PFSK-1 (cell line): ENCODE results near the gene TEX44.

Source experiments
- FOXP2 ChIP-seq: optimal IDR thresholded peaks from 2 replicates; pipeline ENCODE3; 2011; ENCODE audit warnings: borderline replicate concordance, control low read depth, inconsistent platforms; ENCODE audit not compliant: insufficient read depth; ENCODE audit errors: extremely low read length, extremely low read depth
- POLR2AphosphoS5 ChIP-seq: IDR thresholded peaks from 2 replicates; pipeline ENCODE4 v1.6.1; 2012; ENCODE audit warnings: low read depth, mild to moderate bottlenecking, control low read depth, low read length, moderate library complexity
- REST ChIP-seq, 2 experiments: IDR thresholded peaks; 2 replicates each; pipeline versions ENCODE4 v1.6.1 to v1.8.0; 2011 to 2012; ENCODE audit warnings: low read depth in 2 of 2, low read length in 2 of 2, control low read depth in 1 of 2, inconsistent platforms in 1 of 2, mild to moderate bottlenecking in 1 of 2, moderate library complexity in 1 of 2; ENCODE audit not compliant: insufficient read depth in 1 of 2
- SIN3A ChIP-seq: IDR thresholded peaks from 2 replicates; pipeline ENCODE4 v1.6.1; 2012; ENCODE audit warnings: mild to moderate bottlenecking, low read length, moderate library complexity, borderline replicate concordance; ENCODE audit not compliant: insufficient read depth
- TAF1 ChIP-seq: IDR thresholded peaks from 2 replicates; pipeline ENCODE4 v1.6.1; 2012; ENCODE audit warnings: low read length, control low read depth, borderline replicate concordance; ENCODE audit not compliant: insufficient read depth

Gene TEX44

GRCh38 chr2:231549446-231550239 lies 43.0 kb upstream of the TEX44 start:
- TF ChIP-seq FOXP2, result no peak
- TF ChIP-seq TAF1, result no peak
- no peak for TF ChIP-seq POLR2AphosphoS5

GRCh38 chr2:231552752-231553151 lies 39.9 kb upstream of the TEX44 start:
- TF ChIP-seq POLR2AphosphoS5 (no peak), TAF1 (no peak), REST (IDR thresholded peaks at IDR 0.05; ENCODE audit: insufficient read depth in 1 of 2, low read depth in 2 of 2, low read length in 2 of 2) (no peak), FOXP2 (no peak), SIN3A (no peak)

GRCh38 chr2:231554327-231554726 lies 38.3 kb upstream of the TEX44 start:
- no peak for TF ChIP-seq REST (IDR thresholded peaks at IDR 0.05; ENCODE audit: insufficient read depth in 1 of 2, low read depth in 2 of 2, low read length in 2 of 2)
- no peak for TF ChIP-seq SIN3A
- TF ChIP-seq TAF1, result no peak
- no peak for TF ChIP-seq FOXP2
- no peak for TF ChIP-seq POLR2AphosphoS5

- TF ChIP-seq TAF1 (no peak), FOXP2 (no peak), REST (IDR thresholded peaks at IDR 0.05; ENCODE audit: insufficient read depth in 1 of 2, low read depth in 2 of 2, low read length in 2 of 2) (no peak), POLR2AphosphoS5 (no peak), SIN3A (no peak)
Measured at GRCh38 chr2:231554748-231555545, 37.7 kb upstream of the TEX44 start.

GRCh38 chr2:231556981-231557380 lies 35.7 kb upstream of the TEX44 start:
- TF ChIP-seq TAF1, result no peak

- no peak for TF ChIP-seq TAF1
- no peak for TF ChIP-seq SIN3A
- no peak for TF ChIP-seq POLR2AphosphoS5
- TF ChIP-seq FOXP2, result no peak
- TF ChIP-seq REST (IDR thresholded peaks at IDR 0.05; ENCODE audit: insufficient read depth in 1 of 2, low read depth in 2 of 2, low read length in 2 of 2), result no peak
Measured at GRCh38 chr2:231557571-231558217, 35.0 kb upstream of the TEX44 start.
